H1 (cell line): Measurements from ENCODE around the gene POLR1F. TPM values are rescaled to one million over a fixed set of nuclear protein-coding genes. Genes with fewer than 3 reads are reported as not detected.

Source experiments
- CTCF ChIA-PET: fragments of 300-600 bp; sonication (Branson Sonifier 250); formaldehyde crosslinking; loops from one replicate; lab custom pipeline; 2021; ENCODE audit not compliant: partially characterized antibody; lab: Charles Lee
- POLR2A ChIA-PET: fragments of 300-600 bp; sonication (Branson Sonifier 250); formaldehyde crosslinking; loops from one replicate; lab custom pipeline; 2021; ENCODE audit warnings: inconsistent platforms; ENCODE audit not compliant: partially characterized antibody; lab: Charles Lee
- DNase-seq, 2 experiments: peaks; one replicate each; pipeline versions ENCODE4 v3.0.0 to v3.0.0-alpha.2; 2010 to 2022; ENCODE audit warnings: low spot score in 2 of 2, low read depth in 1 of 2, mixed read lengths in 1 of 2
- FAIRE-seq: peaks from 2 replicates; lab custom pipeline; 2011; peaks lifted over from hg19 to GRCh38; lab: Jason Lieb, UNC
- H2AFZ ChIP-seq: 2 replicates; pipeline ENCODE4 v1.8.1; 2012; ENCODE audit warnings: low read length, inconsistent platforms
- H2AK5ac ChIP-seq: 2 replicates; pipeline ENCODE4 v1.6.1; 2013; ENCODE audit warnings: low read depth, low read length
- H2BK120ac ChIP-seq: replicated peaks from 2 replicates; pipeline ENCODE3; 2013; ENCODE audit warnings: low read depth, low read length, inconsistent platforms
- H2BK12ac ChIP-seq: 2 replicates; pipeline ENCODE4 v1.6.1; 2013; ENCODE audit warnings: low read depth, low read length
- H2BK15ac ChIP-seq: 2 replicates; pipeline ENCODE4 v1.6.1; 2013; ENCODE audit warnings: low read length
- H2BK20ac ChIP-seq: 2 replicates; pipeline ENCODE4 v1.6.1; 2013; ENCODE audit warnings: low read length
- H2BK5ac ChIP-seq: 2 replicates; pipeline ENCODE4 v1.6.1; 2013; ENCODE audit warnings: low read depth, low read length
- H3K14ac ChIP-seq: 2 replicates; pipeline ENCODE4 v1.6.1; 2013; ENCODE audit warnings: inconsistent platforms; ENCODE audit not compliant: insufficient read length
- H3K18ac ChIP-seq: 2 replicates; pipeline ENCODE4 v1.6.1; 2013; ENCODE audit warnings: low read length; ENCODE audit errors: extremely low read depth
- H3K23ac ChIP-seq: 2 replicates; pipeline ENCODE4 v1.6.1; 2013; ENCODE audit warnings: inconsistent platforms; ENCODE audit not compliant: insufficient read length
- H3K23me2 ChIP-seq: 2 replicates; pipeline ENCODE4 v1.6.1; 2013; ENCODE audit warnings: low read depth, low read length
- H3K27ac ChIP-seq: 2 replicates; pipeline ENCODE4 v1.6.1; 2011; ENCODE audit warnings: low read depth, low read length, inconsistent platforms
- H3K27me3 ChIP-seq, 4 experiments: replicated peaks in 1 of 4; 1 replicate in 1 of 4; 2 replicates in 3 of 4; pipeline versions ENCODE4 v1.6.1 to v1.8.1; 2011 to 2013; ENCODE audit warnings: low read length in 3 of 4, mild to moderate bottlenecking in 3 of 4, inconsistent platforms in 2 of 4, mixed read lengths in 2 of 4, moderate library complexity in 1 of 4; ENCODE audit not compliant: control insufficient read depth in 3 of 4, insufficient read depth in 3 of 4; ENCODE audit errors: extremely low read depth in 1 of 4
- H3K36me3 ChIP-seq, 4 experiments: 2 replicates each; pipeline versions ENCODE4 v1.6.1 to v1.8.1; 2011 to 2013; ENCODE audit warnings: mild to moderate bottlenecking in 4 of 4, low read length in 3 of 4, moderate library complexity in 2 of 4, control low read depth in 1 of 4, inconsistent platforms in 1 of 4; ENCODE audit not compliant: insufficient read depth in 4 of 4, control insufficient read depth in 2 of 4
- H3K4ac ChIP-seq: replicated peaks from 2 replicates; pipeline ENCODE3; 2013; ENCODE audit warnings: low read length, low read depth, mixed read lengths, inconsistent platforms; ENCODE audit not compliant: insufficient read length
- H3K4me1 ChIP-seq, 4 experiments: replicated peaks in 1 of 4; 1 replicate in 1 of 4; 2 replicates in 3 of 4; pipeline versions ENCODE4 v1.6.1 to v1.8.1; 2011 to 2013; ENCODE audit warnings: low read length in 3 of 4, inconsistent platforms in 2 of 4, mixed read lengths in 1 of 4; ENCODE audit not compliant: insufficient read depth in 4 of 4, control insufficient read depth in 3 of 4
- H3K4me2 ChIP-seq, 2 experiments: 2 replicates each; pipeline versions ENCODE4 v1.6.1 to v1.8.1; 2011 to 2013; ENCODE audit warnings: low read depth in 2 of 2, low read length in 2 of 2, control low read depth in 1 of 2, inconsistent platforms in 1 of 2, mild to moderate bottlenecking in 1 of 2; ENCODE audit not compliant: insufficient read depth in 1 of 2
- H3K4me3 ChIP-seq, 4 experiments: fragments of 200-600, 300-600 bp in 1 of 4; sonication (generic), shearing (Covaris generic), sonication (Bioruptor Twin) in 1 of 4; 2 replicates each; pipeline versions ENCODE4 v1.5.1 to v1.8.1; 2011 to 2016; ENCODE audit warnings: low read length in 4 of 4, low read depth in 3 of 4, control low read depth in 2 of 4, inconsistent platforms in 2 of 4, mild to moderate bottlenecking in 2 of 4, mixed read lengths in 1 of 4, moderate library complexity in 1 of 4; ENCODE audit not compliant: insufficient read depth in 2 of 4; ENCODE audit errors: extremely low read depth in 1 of 4
- H3K56ac ChIP-seq: replicated peaks from 2 replicates; pipeline ENCODE3; 2013; ENCODE audit warnings: low read depth, mild to moderate bottlenecking, mixed read lengths, low read length, inconsistent platforms; ENCODE audit not compliant: insufficient read length
- H3K79me1 ChIP-seq: 2 replicates; pipeline ENCODE4 v1.6.1; 2013; ENCODE audit warnings: low read depth, low read length, control low read depth
- H3K79me2 ChIP-seq, 2 experiments: 2 replicates each; pipeline versions ENCODE4 v1.6.1 to v1.8.1; 2012 to 2013; ENCODE audit warnings: low read length in 2 of 2, mild to moderate bottlenecking in 2 of 2, inconsistent platforms in 1 of 2; ENCODE audit not compliant: insufficient read depth in 2 of 2, control insufficient read depth in 1 of 2
- H3K9ac ChIP-seq, 4 experiments: replicated peaks in 1 of 4; 1 replicate in 1 of 4; 2 replicates in 3 of 4; pipeline versions ENCODE4 v1.6.1 to v1.8.1; 2011 to 2013; ENCODE audit warnings: low read depth in 3 of 4, low read length in 3 of 4, control low read depth in 2 of 4, mild to moderate bottlenecking in 2 of 4, moderate library complexity in 2 of 4, inconsistent platforms in 1 of 4; ENCODE audit errors: extremely low read depth in 1 of 4
- H3K9me3 ChIP-seq, 2 experiments: 2 replicates each; pipeline versions ENCODE4 v1.6.1 to v1.8.1; 2012 to 2013; ENCODE audit warnings: mild to moderate bottlenecking in 2 of 2, moderate library complexity in 2 of 2, control low read depth in 1 of 2, inconsistent platforms in 1 of 2, low read depth in 1 of 2, low read length in 1 of 2, mixed read lengths in 1 of 2; ENCODE audit not compliant: insufficient read depth in 2 of 2
- H4K20me1 ChIP-seq, 2 experiments: replicated peaks in 1 of 2; 2 replicates each; pipeline versions ENCODE3 to v1.8.1; 2011 to 2013; ENCODE audit warnings: inconsistent platforms in 2 of 2, low read length in 2 of 2, mild to moderate bottlenecking in 1 of 2; ENCODE audit not compliant: insufficient read depth in 2 of 2, control insufficient read depth in 1 of 2
- H4K5ac ChIP-seq: 2 replicates; pipeline ENCODE4 v1.6.1; 2013; ENCODE audit warnings: low read length, low read depth, mixed read lengths, inconsistent platforms; ENCODE audit not compliant: insufficient read length
- H4K8ac ChIP-seq: 2 replicates; pipeline ENCODE4 v1.8.0; 2013; ENCODE audit warnings: mild to moderate bottlenecking, moderate library complexity, low read length, inconsistent platforms; ENCODE audit not compliant: insufficient read depth; ENCODE audit errors: extremely low read depth
- H4K91ac ChIP-seq: replicated peaks from 2 replicates; pipeline ENCODE3; 2013; ENCODE audit warnings: low read length, mixed read lengths, inconsistent platforms; ENCODE audit not compliant: insufficient read length
- BACH1 ChIP-seq: IDR thresholded peaks from 2 replicates; pipeline ENCODE4 v1.6.1; 2012; ENCODE audit warnings: low read length, improper control_type of control experiment
- CHD2 ChIP-seq: IDR thresholded peaks from 2 replicates; pipeline ENCODE4 v1.6.1; 2012; ENCODE audit warnings: low read length, improper control_type of control experiment
- EGR1 ChIP-seq: IDR thresholded peaks from 2 replicates; pipeline ENCODE4 v1.6.1; 2011; ENCODE audit warnings: low read depth, low read length, borderline replicate concordance
- EZH2 ChIP-seq: fragments of 200-600 bp; sonication (generic); IDR thresholded peaks from 2 replicates; pipeline ENCODE4 v1.7.1; 2012; ENCODE audit warnings: low read depth, mild to moderate bottlenecking, moderate library complexity, low read length, inconsistent platforms; ENCODE audit not compliant: severe bottlenecking
- GABPA ChIP-seq: IDR thresholded peaks from 2 replicates; pipeline ENCODE4 v1.6.1; 2011; ENCODE audit warnings: mild to moderate bottlenecking, low read length, moderate library complexity, borderline replicate concordance; ENCODE audit not compliant: insufficient read depth
- NANOG ChIP-seq: IDR thresholded peaks from 2 replicates; pipeline ENCODE4 v1.6.1; 2011; ENCODE audit warnings: low read length, low read depth, mild to moderate bottlenecking, inconsistent platforms; ENCODE audit not compliant: insufficient read depth, poor library complexity, severe bottlenecking
- RNF2 ChIP-seq: fragments of 200-900, 300-1000 bp; sonication (generic); IDR thresholded peaks from 2 replicates; pipeline ENCODE4 v1.7.1; 2016; ENCODE audit warnings: borderline replicate concordance, low read depth, mild to moderate bottlenecking, antibody characterized with exemption, low read length; ENCODE audit not compliant: poor library complexity, severe bottlenecking; ENCODE audit errors: missing control alignments
- RXRA ChIP-seq: IDR thresholded peaks from 2 replicates; pipeline ENCODE4 v1.6.1; 2011; ENCODE audit warnings: low read depth, mild to moderate bottlenecking, low read length, moderate library complexity; ENCODE audit not compliant: insufficient read depth
- SIRT6 ChIP-seq: IDR thresholded peaks from one replicate; pipeline ENCODE4 v1.7.1; 2012; ENCODE audit warnings: low read length, inconsistent platforms
- TAF7 ChIP-seq: optimal IDR thresholded peaks from 2 replicates; pipeline ENCODE3; 2011; ENCODE audit warnings: low read depth, mild to moderate bottlenecking, inconsistent platforms, low read length, moderate library complexity, borderline replicate concordance
- WGBS, 2 experiments: shearing (Covaris generic) in 1 of 2; methylation state at CpG; one replicate each; pipeline versions ENCODE4 v1.1.6 to v1.1.7; 2013 to 2015; ENCODE audit warnings: low lambda C conversion rate in 2 of 2, mixed read lengths in 2 of 2, inconsistent platforms in 1 of 2, low coverage in 1 of 2, missing lambda C conversion rate in 1 of 2; ENCODE audit not compliant: insufficient replicate concordance in 2 of 2, insufficient coverage in 1 of 2, insufficient read length in 1 of 2; ENCODE audit errors: extremely low coverage in 1 of 2, missing lambda C conversion rate in 1 of 2; 5-methylcytosine and 5-hydroxymethylcytosine counted together
- polyA plus RNA-seq, 7 experiments: library from polyadenylated mRNA; depleted of rRNA in 3 of 7; stranded (reverse) in 5 of 7; unstranded in 2 of 7; fragments of >200 nt in 5 of 7; fragments of 200-250 nt in 2 of 7; gene quantifications; 1 replicate in 5 of 7; 2 replicates in 1 of 7; 4 replicates in 1 of 7; pipeline versions ENCODE4 v1.2.1 to v1.2.3, GENCODE V29; 2011 to 2013; ENCODE audit warnings: missing spikeins in 2 of 7, mixed read lengths in 2 of 7
- total RNA-seq: library from RNA; stranded (reverse); fragmentation: NEBNext Ultra II Directional; extraction: Animal tissue kit (Norgen Biotek cat#: 25700); gene quantifications from 2 replicates; pipeline ENCODE4 v1.2.1, GENCODE V29; 2021
- TF ChIP-seq, protein P1 (sequence below): IDR thresholded peaks from 2 replicates; pipeline ENCODE4 v1.6.1; 2012; ENCODE audit warnings: inconsistent platforms

Gene POLR1F
- total and polyA plus RNA-seq, 2 of the 8 experiments (the other 6 are each of a cell fraction or from before 2014, with no cell fraction given) = 11.2 to 24.6 TPM

- Histone ChIP-seq H3K56ac (no peak overlapping the region), H3K4me1 (no peaks in the 10 kb centered on the region), H3K14ac (no peak overlapping the region), H3K27ac (no peak overlapping the region), H3K36me3 (no peaks in the 10 kb centered on the region), H3K4me2 (no peak overlapping the region), H2BK20ac (no peak overlapping the region), H3K79me1 (no peaks in the 10 kb centered on the region), H3K4ac (no peak overlapping the region), H3K79me2 (no peaks in the 10 kb centered on the region), H3K23me2 (no peaks in the 10 kb centered on the region), H2BK12ac (no peak overlapping the region), H2AK5ac (no peak overlapping the region), H2BK15ac (no peak overlapping the region), H2AFZ (no peak overlapping the region), H4K91ac (no peak overlapping the region), H3K18ac (no peak overlapping the region), H2BK5ac (no peak overlapping the region), H4K8ac (no peak overlapping the region), H4K20me1 (no peaks in the 10 kb centered on the region), H3K4me3 (no peak overlapping the region), H4K5ac (no peak overlapping the region), H3K9me3 (no peaks in the 10 kb centered on the region), H3K27me3 (no peaks in the 10 kb centered on the region), H3K23ac (no peak overlapping the region), H3K9ac (no peak overlapping the region), H2BK120ac (no peak overlapping the region)
- FAIRE-seq (no peak), DNase-seq (no peak)
- POLR2A ChIA-PET = no interaction called here
- CTCF ChIA-PET = interaction anchor here (0.7 to 2.5 kb wide), 4 partner anchors 43 to 846 kb away, joined by 3 to 12 read pairs (median 7); partner anchors contain the start of gene POLR1F
- 86% methylated on average over 3 of the region's 3 CpGs; no CpG with 5 or more reads in 1 of the 2 experiments for WGBS, 2 experiments
- TF ChIP-seq SIRT6 (no peak), NANOG (no peak), EZH2 (no peak), CHD2 (no peak), GABPA (no peak), RXRA (no peak), RNF2 (no peak), TAF7 (no peak), EGR1 (no peak), BACH1 (no peak)
- TF ChIP-seq, protein P1, sequence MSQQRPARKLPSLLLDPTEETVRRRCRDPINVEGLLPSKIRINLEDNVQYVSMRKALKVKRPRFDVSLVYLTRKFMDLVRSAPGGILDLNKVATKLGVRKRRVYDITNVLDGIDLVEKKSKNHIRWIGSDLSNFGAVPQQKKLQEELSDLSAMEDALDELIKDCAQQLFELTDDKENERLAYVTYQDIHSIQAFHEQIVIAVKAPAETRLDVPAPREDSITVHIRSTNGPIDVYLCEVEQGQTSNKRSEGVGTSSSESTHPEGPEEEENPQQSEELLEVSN = no peak
Observed at GRCh38 chr7:19752020-19752419, 43.2 kb upstream of the POLR1F start.
